ENCODE data around the gene SLC35B1.
"Not testable (repeated sequence)": the region's sequence is repeated elsewhere in the genome, so short reads cannot be mapped to it uniquely, and the experiment has no call there.

Gene SLC35B1

DNA sequence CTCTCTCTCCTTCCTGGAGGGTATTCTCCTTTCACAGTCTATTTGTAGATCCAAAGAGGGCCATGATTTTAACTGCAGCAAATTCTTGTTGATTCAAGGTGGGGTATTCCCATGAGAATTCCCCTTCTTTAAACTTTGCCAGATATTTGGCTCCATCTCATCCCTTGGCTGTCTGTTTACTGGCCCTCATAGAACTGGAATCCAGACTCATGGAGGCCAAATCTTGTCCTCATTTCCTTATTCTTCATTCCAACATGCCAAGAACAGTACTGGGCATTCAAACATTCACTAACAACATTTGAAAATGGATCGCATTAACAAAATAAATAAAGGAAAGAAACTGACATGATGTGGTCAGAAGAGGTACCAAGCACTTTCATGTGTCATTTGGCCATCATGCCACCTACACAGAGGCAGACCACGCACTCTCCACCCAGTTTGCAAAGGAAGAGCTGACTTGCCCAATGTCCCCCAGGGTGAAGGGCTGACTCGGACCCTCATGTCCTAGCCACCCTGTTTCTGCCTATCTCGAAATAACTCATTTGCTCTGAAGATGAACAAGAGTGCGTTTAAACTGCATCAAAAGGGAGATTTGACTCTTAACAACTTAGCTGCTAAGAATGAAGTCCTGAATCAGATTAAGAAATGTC is 23.1 kb upstream of the SLC35B1 start:
- H3K9me3 ChIP-seq (ENCODE audit: insufficient read depth, low read length) = no peaks in the 10 kb centered on the region
- TF ChIP-seq SUZ12 (IDR thresholded peaks at IDR 0.05; ENCODE audit: extremely low read depth, insufficient read depth, insufficient read length) (no peak), YY1 (IDR thresholded peaks at IDR 0.05; ENCODE audit: insufficient read depth, insufficient read length) (no peak), ZNF274 (IDR thresholded peaks at IDR 0.05; ENCODE audit: low read depth, low read length) (no peak)
- no peaks in the 10 kb centered on the region for H3K4me1 ChIP-seq (ENCODE audit: insufficient read depth, insufficient read length)
- DNase-seq (ENCODE audit: low read depth, low spot score) = no peak
- H3K9ac ChIP-seq (ENCODE audit: insufficient read length, low read depth) = no peak overlapping the region
- no peaks in the 10 kb centered on the region for H3K27me3 ChIP-seq (ENCODE audit: insufficient read depth, insufficient read length)
- no peak overlapping the region for H3K4me3 ChIP-seq (ENCODE audit: insufficient read length, low read depth)
- H3K36me3 ChIP-seq (ENCODE audit: insufficient read depth, insufficient read length, low read length) = peaks cover 9% of the 10 kb centered on the region

- Histone ChIP-seq H3K9me3 (ENCODE audit: insufficient read depth, low read length) (no peaks in the 10 kb centered on the region), H3K27me3 (ENCODE audit: insufficient read depth, insufficient read length) (no peaks in the 10 kb centered on the region), H3K36me3 (ENCODE audit: insufficient read depth, insufficient read length, low read length) (peaks cover 12% of the 10 kb centered on the region), H3K9ac (ENCODE audit: insufficient read length, low read depth) (no peak overlapping the region), H3K4me3 (ENCODE audit: insufficient read length, low read depth) (no peak overlapping the region), H3K4me1 (ENCODE audit: insufficient read depth, insufficient read length) (no peaks in the 10 kb centered on the region)
- TF ChIP-seq YY1 (IDR thresholded peaks at IDR 0.05; ENCODE audit: insufficient read depth, insufficient read length) (no peak), SUZ12 (IDR thresholded peaks at IDR 0.05; ENCODE audit: extremely low read depth, insufficient read depth, insufficient read length) (no peak), ZNF274 (IDR thresholded peaks at IDR 0.05; ENCODE audit: low read depth, low read length) (no peak)
- DNase-seq (ENCODE audit: low read depth, low spot score) = no peak
Observed at GRCh38 chr17:49730078-49730784, 22.5 kb upstream of the SLC35B1 start.

- no peaks in the 10 kb centered on the region for H3K9me3 ChIP-seq (ENCODE audit: insufficient read depth, low read length)
- H3K4me1 ChIP-seq (ENCODE audit: insufficient read depth, insufficient read length) = no peaks in the 10 kb centered on the region
- H3K27me3 ChIP-seq (ENCODE audit: insufficient read depth, insufficient read length) = no peaks in the 10 kb centered on the region
- H3K4me3 ChIP-seq (ENCODE audit: insufficient read length, low read depth) = no peak overlapping the region
- no peak overlapping the region for H3K9ac ChIP-seq (ENCODE audit: insufficient read length, low read depth)
- no peak for DNase-seq (ENCODE audit: low read depth, low spot score)
- TF ChIP-seq ZNF274 (IDR thresholded peaks at IDR 0.05; ENCODE audit: low read depth, low read length) (no peak), SUZ12 (IDR thresholded peaks at IDR 0.05; ENCODE audit: extremely low read depth, insufficient read depth, insufficient read length) (no peak), YY1 (IDR thresholded peaks at IDR 0.05; ENCODE audit: insufficient read depth, insufficient read length) (no peak)
- peaks cover 12% of the 10 kb centered on the region for H3K36me3 ChIP-seq (ENCODE audit: insufficient read depth, insufficient read length, low read length)
Observed at GRCh38 chr17:49729069-49729468, 21.3 kb upstream of the SLC35B1 start.

DNA sequence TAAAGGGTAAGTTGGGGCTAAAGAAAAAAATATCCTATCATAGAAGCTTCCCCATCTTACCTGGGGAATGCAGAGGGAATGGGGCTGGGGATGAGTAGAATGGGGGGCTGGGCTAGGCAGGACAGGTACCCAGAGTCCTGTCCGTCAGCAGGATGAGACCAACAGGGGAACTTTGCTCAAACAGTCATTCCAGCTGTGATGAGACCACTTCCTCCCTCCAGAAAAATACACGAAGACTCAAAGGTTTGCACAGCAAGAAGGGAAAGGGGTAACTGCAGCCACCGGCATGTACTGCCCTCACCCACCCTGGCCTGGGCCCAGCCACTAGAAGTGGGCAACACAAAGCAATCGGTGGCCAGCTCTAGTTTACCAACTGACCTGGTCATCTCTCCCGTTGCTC is 20.7 kb upstream of the SLC35B1 start:
- no peaks in the 10 kb centered on the region for H3K27me3 ChIP-seq (ENCODE audit: insufficient read depth, insufficient read length)
- H3K36me3 ChIP-seq (ENCODE audit: insufficient read depth, insufficient read length, low read length) = peaks cover 12% of the 10 kb centered on the region
- H3K9me3 ChIP-seq (ENCODE audit: insufficient read depth, low read length) = no peaks in the 10 kb centered on the region
- H3K4me1 ChIP-seq (ENCODE audit: insufficient read depth, insufficient read length) = no peaks in the 10 kb centered on the region
- no peak for DNase-seq (ENCODE audit: low read depth, low spot score)
- TF ChIP-seq YY1 (IDR thresholded peaks at IDR 0.05; ENCODE audit: insufficient read depth, insufficient read length) = no peak
- no peak overlapping the region for H3K4me3 ChIP-seq (ENCODE audit: insufficient read length, low read depth)
- H3K9ac ChIP-seq (ENCODE audit: insufficient read length, low read depth) = no peak overlapping the region

GRCh38 chr17:49727380-49727779 is 19.6 kb upstream of the SLC35B1 start:
- H3K9me3 ChIP-seq (ENCODE audit: insufficient read depth, low read length) = no peaks in the 10 kb centered on the region
- peaks cover 10% of the 10 kb centered on the region for H3K36me3 ChIP-seq (ENCODE audit: insufficient read depth, insufficient read length, low read length)
- H3K4me1 ChIP-seq (ENCODE audit: insufficient read depth, insufficient read length) = no peaks in the 10 kb centered on the region
- H3K4me3 ChIP-seq (ENCODE audit: insufficient read length, low read depth) = no peak overlapping the region
- TF ChIP-seq ZNF274 (IDR thresholded peaks at IDR 0.05; ENCODE audit: low read depth, low read length) (no peak), YY1 (IDR thresholded peaks at IDR 0.05; ENCODE audit: insufficient read depth, insufficient read length) (no peak), SUZ12 (IDR thresholded peaks at IDR 0.05; ENCODE audit: extremely low read depth, insufficient read depth, insufficient read length) (no peak)
- no peaks in the 10 kb centered on the region for H3K27me3 ChIP-seq (ENCODE audit: insufficient read depth, insufficient read length)
- no peak overlapping the region for H3K9ac ChIP-seq (ENCODE audit: insufficient read length, low read depth)
- DNase-seq (ENCODE audit: low read depth, low spot score) = no peak

GRCh38 chr17:49725452-49726130 is 17.8 kb upstream of the SLC35B1 start:
- TF ChIP-seq SUZ12 (IDR thresholded peaks at IDR 0.05; ENCODE audit: extremely low read depth, insufficient read depth, insufficient read length) (no peak), ZNF274 (IDR thresholded peaks at IDR 0.05; ENCODE audit: low read depth, low read length) (no peak), YY1 (IDR thresholded peaks at IDR 0.05; ENCODE audit: insufficient read depth, insufficient read length) (no peak)
- H3K9ac ChIP-seq (ENCODE audit: insufficient read length, low read depth) = no peak overlapping the region
- no peak for DNase-seq (ENCODE audit: low read depth, low spot score)
- no peaks in the 10 kb centered on the region for H3K9me3 ChIP-seq (ENCODE audit: insufficient read depth, low read length)
- no peaks in the 10 kb centered on the region for H3K4me1 ChIP-seq (ENCODE audit: insufficient read depth, insufficient read length)
- no peaks in the 10 kb centered on the region for H3K27me3 ChIP-seq (ENCODE audit: insufficient read depth, insufficient read length)
- H3K36me3 ChIP-seq (ENCODE audit: insufficient read depth, insufficient read length, low read length) = peaks cover 19% of the 10 kb centered on the region
- no peak overlapping the region for H3K4me3 ChIP-seq (ENCODE audit: insufficient read length, low read depth)

DNA sequence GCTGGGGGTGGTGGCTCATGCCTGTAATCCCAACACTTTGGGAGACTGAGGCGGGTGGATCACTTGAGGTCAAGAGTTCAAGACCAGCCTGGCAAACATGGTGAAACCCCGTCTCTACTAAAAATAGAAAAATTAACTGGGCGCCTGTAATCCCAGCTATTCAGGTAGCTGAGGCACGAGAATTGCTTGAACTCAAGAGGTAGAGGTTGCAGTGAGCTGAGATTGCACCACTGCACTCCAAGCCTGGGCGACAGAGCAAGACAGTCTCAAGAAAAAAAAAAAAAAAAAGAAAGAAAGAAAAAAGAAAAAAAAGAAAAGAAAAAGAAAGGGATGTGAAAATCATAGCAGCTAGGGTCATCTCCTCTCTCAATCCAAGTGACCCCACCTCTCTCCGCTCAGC is 16.8 kb upstream of the SLC35B1 start:
- DNase-seq (ENCODE audit: low read depth, low spot score); H3K4me3 ChIP-seq (ENCODE audit: insufficient read length, low read depth); H3K9me3 ChIP-seq (ENCODE audit: insufficient read depth, low read length); H3K27me3 ChIP-seq (ENCODE audit: insufficient read depth, insufficient read length); H3K9ac ChIP-seq (ENCODE audit: insufficient read length, low read depth); H3K4me1 ChIP-seq (ENCODE audit: insufficient read depth, insufficient read length): not testable (repeated sequence)
- H3K36me3 ChIP-seq (ENCODE audit: insufficient read depth, insufficient read length, low read length) = peaks cover 25% of the 10 kb centered on the region

Measured in NT2/D1 (cell line).